GM21360 (cell line): ENCODE data around the gene PRRC1.

Source experiments
- ATAC-seq: cut with Tn5 transposase; IDR thresholded peaks from one replicate; pipeline ENCODE4 v1.9.1; 2021; ENCODE audit warnings: mild to moderate bottlenecking, moderate library complexity; ENCODE audit not compliant: unreplicated experiment

Gene PRRC1

DNA sequence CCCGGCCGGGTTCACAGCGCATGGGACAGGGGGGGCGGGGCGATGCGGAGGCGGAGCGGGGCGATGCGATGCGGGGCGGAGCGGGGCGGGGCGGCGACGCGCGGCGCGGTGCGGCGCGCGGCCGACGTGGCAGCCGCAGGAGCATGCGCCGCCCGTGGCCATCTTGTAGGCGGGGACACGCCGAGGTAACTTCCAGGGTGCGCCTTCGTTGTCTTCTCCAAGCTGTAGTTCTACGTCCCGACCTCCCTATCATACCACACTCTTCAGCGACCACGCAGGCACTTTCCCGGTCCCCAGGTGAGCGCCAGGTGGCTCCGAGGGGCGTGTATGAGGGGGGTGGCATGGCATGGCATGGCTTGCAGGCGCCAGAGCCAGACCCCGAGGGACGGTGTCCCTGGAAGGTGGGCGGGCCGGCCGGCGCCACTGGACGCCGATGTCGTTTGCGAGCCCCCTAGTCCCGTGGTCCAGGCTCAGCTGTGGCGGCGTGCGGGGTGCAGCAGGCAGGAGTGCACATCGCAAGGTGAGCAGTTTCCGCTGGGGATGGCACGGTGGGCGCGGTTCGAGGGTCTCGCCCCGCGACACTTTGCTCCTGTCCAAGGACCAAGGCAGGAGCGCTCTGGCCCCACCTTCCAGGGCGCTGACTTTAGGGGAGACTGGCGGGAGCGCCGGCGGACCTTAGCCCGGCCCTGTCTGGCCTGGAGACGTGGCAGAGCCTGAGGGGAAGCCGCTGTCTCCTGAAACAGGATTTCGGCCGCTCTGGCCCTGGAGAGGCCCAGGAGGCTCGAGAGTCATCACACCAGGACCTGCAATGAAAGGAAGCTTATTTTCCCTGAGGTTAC, at the start of gene PRRC1:
Gene PRRC1, plus strand, starts transcription at position 161 of the 839 bp plus-strand sequence. CDS start 5,840 bp downstream, outside the sequence.
- peak; percentile 93 for ATAC-seq

- no peak for ATAC-seq
These were observed 46.2 kb upstream of the PRRC1 start for GRCh38 chr5:127471211-127471610.

- no peak for ATAC-seq
These were observed 44.7 kb upstream of the PRRC1 start for GRCh38 chr5:127472700-127473099.

DNA sequence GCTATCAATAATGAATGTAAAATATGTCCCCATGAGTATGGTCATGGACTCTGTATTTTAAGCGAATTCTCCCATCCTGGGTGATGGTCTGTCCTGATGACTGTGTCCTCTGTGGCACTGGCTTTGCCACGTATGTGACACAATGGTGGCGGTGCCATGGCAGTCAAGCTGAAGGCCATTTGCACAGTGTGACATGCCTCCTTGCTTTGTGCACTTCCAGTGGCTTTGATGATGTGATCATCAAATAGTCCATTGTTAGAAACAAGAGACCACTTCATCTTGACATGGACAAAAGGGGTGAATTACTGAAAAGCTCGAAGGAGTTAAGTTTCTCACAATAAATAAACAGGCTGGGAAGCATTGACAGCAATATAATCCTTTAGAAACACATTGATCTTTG, 31.0 kb upstream of the PRRC1 start:
- no peak for ATAC-seq

DNA sequence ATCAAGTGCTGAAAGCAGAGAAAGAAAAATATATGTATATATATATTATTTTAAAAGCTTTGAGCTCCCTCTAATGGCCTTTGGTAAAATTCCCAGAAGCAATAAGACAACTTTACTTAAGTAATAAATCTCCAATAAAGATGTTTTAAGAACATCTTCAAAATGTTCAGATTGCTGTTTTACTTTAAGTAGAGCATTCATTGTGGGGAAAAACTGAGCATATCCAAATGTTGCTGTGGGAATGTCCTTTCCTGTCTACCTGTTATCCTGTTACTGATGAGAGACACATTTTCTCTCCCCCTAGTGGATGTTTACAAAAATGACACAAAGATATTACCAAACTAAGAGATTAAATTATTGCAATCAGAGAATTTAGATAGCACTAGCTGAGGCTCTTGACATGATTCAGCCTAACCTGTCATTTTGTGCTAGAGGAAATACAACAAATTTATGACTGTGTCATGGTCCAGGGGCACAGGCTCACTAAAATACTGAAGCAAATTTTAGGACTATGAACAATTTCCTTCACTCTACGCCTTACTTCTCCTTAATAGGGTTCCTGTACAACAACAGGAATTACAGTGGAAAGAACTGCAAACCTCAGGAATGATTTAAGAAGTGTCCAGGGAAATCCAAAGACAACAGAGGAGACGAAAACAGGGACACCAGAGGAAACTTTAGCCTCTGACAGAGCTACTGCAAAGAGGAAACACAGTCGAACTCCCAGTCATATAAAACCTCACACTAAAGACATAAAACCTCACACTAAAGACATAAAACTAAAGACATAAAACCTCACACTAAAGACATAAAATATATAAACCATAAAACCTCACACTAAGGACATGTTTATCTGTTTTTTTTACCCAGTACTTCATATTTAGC, 24.3 kb upstream of the PRRC1 start:
- peak; percentile 83 for ATAC-seq

GRCh38 chr5:127498548-127498947, 18.9 kb upstream of the PRRC1 start:
- no peak for ATAC-seq

GRCh38 chr5:127505905-127506304, 11.5 kb upstream of the PRRC1 start:
- ATAC-seq = no peak

DNA sequence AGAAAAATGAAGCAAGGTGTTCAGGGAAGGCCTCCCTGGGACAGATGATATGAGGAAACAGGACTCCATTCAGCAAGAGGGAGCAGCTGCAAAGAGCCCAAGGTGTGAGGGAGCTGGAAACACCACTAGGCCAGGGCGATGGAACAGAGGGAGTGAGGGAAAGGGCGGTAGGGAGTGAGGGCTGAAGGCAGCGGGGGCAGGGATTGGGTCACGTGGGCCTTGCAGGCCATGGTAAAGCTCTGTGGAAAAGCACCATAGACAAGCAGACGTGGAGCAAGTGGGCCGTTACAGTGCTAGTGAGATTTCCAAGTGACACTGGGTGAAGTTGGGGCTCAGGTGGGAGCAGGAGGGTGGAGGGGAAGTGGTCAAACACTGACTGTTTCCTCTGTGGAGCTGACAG, 10.8 kb upstream of the PRRC1 start:
- no peak for ATAC-seq

DNA sequence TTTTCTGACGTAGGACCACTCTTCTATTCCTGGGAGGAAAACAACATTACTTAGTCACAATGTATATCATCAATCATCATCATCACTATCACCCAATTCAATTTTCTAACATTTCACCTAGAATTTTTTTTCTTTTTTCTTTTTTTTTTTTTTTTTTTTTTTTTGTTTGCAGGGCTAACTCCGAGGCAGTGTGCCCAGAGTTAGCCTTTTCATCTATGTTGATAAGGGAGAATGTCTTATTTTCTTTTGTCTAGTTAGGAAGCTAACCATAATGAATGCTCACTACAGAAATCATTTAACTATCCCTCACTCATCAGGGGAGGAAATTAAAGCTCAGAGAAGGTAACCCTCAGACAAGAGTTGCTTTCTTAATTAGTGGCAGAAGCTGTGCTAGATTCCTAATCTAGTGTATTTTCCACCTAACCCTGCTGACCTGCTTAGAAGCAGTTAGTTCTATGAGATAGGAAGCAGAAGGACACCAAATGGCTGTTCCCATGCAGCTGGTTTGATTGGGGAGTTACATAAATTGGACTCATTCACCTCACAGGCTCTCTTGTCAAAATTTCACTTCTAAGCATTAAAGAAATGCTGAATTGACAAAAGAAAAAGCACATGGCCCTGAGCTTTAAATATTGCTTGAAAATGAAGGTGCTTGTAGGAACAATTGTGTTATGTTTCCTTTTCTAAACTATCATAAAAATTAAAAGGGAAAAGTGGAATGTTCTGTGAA, 8.6 kb upstream of the PRRC1 start:
- ATAC-seq = no peak

- no peak for ATAC-seq
These were observed 4.0 kb upstream of the PRRC1 start for GRCh38 chr5:127513408-127513970.

GRCh38 chr5:127514816-127515215, 2.6 kb upstream of the PRRC1 start:
- ATAC-seq = no peak

GRCh38 chr5:127515693-127516440, 1.6 kb upstream of the PRRC1 start:
- ATAC-seq = no peak

DNA sequence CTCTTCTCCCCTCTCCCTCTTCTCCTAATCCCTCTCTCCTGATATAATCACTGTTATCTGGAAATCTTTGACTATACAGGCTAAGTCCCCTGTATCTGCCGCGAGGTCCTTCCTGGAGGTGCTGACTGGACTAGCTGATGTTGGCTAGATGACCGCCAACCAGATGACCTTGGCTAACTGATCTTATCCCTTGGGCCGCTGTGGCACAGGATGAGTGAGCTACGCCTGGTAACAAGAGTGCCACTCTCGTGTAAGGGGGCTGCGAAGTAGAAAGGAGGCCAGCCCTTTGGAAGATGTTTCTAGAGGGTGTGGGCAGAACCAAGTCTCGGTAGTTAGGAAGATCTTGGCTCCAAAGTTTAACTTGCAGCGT, 345 bp upstream of the PRRC1 start:
- peak; percentile 26 for ATAC-seq

DNA sequence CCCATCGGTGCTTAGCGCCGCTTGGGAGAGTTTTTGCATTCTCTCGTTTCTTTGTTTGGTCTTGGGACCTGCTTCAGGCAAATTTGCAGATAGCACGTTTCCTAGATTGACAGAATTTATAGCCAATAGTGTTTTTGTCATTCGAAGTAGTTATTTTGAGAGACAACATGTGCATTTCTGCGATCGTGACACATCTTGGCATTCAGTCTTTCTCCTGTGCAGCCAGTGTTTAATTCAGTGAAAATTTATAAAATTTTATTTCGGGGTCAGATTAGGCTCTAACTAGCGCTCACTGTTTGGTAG, 830 bp downstream of the PRRC1 start:
- peak; percentile 27 for ATAC-seq

DNA sequence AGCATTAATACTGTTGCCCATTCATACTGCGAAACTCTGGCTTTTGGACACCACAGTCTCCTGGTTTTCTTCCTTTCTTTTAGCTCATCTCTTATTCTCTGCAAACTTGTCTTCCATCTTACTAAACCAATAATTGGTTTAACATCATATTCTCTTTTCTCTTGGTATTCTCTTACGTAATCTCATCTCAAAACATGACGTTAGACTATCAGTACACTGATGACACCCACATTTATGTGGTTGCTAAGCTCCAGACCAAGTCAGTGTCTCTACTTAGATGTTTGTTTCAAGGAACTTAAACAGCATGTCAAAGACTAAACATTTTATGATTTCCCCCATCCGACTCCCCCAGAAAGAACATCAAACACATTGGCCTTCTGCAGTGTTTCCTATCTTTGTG, 2.1 kb downstream of the PRRC1 start:
- ATAC-seq = no peak

GRCh38 chr5:127521138-127521770, 3.8 kb downstream of the PRRC1 start:
- ATAC-seq = no peak

DNA sequence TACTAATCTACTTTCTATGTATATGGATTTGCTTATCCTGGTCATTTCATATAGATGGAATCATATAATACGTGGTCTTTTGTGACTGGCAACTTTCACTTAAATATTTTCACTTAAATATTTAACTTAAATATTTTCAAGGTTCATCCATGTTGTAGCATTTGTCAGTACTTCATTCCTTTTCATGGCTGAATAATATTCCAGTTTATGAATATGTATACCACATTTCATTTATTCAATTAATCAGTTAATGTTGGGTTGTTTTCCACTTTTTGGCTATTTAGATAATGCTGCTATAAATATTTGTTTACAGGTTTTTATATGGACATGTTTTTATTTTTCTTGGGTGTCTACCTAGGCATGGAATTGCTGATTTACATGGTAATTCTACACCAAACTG, 7.7 kb downstream of the PRRC1 start:
- no peak for ATAC-seq

DNA sequence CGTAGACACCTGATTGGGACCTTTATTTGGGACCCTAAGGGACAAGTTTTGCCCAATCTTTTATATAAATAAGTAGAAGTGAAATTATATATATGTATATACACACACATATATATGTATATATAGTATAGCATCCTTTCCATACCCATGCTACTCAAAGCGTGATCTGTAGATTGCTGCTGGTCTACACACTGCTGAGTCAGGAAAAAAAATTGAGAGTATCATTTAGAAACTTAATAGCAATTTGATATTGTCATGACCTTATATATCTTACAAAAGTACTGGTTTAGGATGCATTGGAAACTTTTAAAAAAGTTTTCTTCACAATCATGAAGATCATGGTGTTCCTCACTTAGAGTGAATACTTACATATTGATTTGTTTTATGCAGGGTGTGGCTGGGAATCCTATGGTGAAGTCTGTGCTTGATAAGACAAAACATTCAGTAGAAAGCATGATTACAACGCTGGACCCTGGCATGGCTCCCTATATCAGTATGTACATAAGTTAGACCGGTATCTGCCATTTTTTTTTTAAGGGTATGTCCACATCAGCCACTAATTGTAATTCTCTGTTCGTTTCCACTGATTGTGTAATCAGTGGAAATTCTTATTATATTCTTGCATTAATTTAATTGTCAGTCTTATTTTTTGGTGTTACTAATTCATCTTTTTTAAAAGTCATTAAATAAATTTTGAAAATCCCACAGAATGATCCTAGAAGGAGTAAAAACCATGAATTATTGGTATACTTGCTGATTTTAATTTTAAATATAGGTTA, 12.7 kb downstream of the PRRC1 start:
- no peak for ATAC-seq

- ATAC-seq = no peak
These were observed 19.2 kb downstream of the PRRC1 start for GRCh38 chr5:127536687-127537086.
